HCT116 (cell line): ENCODE data around the gene SCGB1C2. TPM values are rescaled to one million over a fixed set of nuclear protein-coding genes. Genes with fewer than 3 reads are reported as not detected.

Experiments used
- ATAC-seq: fragments of 200-7000 bp; cut with Tn5 transposase; 2 replicates; pipeline ENCODE4 v1.9.1; 2020; ENCODE audit warnings: mild to moderate bottlenecking, moderate library complexity
- BruUV-seq: library from RNA; stranded (reverse); fragments of 400-500 nt; replicated peaks from 2 replicates; lab custom pipeline; 2021; lab: Mats Ljungman, UMichigan
- CTCF ChIA-PET: fragments of 300-600 bp; sonication (Branson Sonifier 250); formaldehyde crosslinking; loops from one replicate; lab custom pipeline; 2021; ENCODE audit warnings: antibody characterized with exemption; lab: Charles Lee
- POLR2A ChIA-PET: fragments of 300-600, 350-600 bp; sonication (Branson Sonifier 250); formaldehyde crosslinking; loops from one replicate; lab custom pipeline; 2021; ENCODE audit warnings: antibody characterized with exemption; lab: Charles Lee
- RAD21 ChIA-PET, 2 experiments: fragments of 300-600 bp; sonication (Branson Sonifier 250); formaldehyde crosslinking; loops; one replicate each; lab custom pipeline; 2023; ENCODE audit warnings: low total read pairs in 2 of 2; ENCODE audit not compliant: uncharacterized antibody in 2 of 2, unreplicated experiment in 2 of 2, low non-redundant PET in 1 of 2; lab: Charles Lee
- DNase-seq: peaks from one replicate; pipeline ENCODE4 v3.0.0-alpha.2; 2010; ENCODE audit warnings: low read depth, low spot score
- H2AFZ ChIP-seq: fragments of 200-600 bp; shearing (Covaris generic), sonication (generic); 2 replicates; pipeline ENCODE4 v1.6.1; 2017; ENCODE audit warnings: low read depth, mixed run types, mixed read lengths, antibody characterized with exemption, low read length; ENCODE audit not compliant: poor library complexity, severe bottlenecking
- H3K27ac ChIP-seq: 2 replicates; pipeline ENCODE4 v1.5.1; 2012; ENCODE audit warnings: low read depth, low read length
- H3K27me3 ChIP-seq: fragments of 200-600 bp; sonication (generic); 2 replicates; pipeline ENCODE4 v1.6.1; 2016; ENCODE audit warnings: mixed run types, low read length, mixed read lengths; ENCODE audit not compliant: insufficient read depth
- H3K36me3 ChIP-seq, 2 experiments: fragments of 200-500 bp in 1 of 2; fragments of 200-600 bp in 1 of 2; sonication (Bioruptor generic) in 1 of 2; sonication (generic) in 1 of 2; 2 replicates each; pipeline versions ENCODE4 v1.5.1 to v1.6.1; 2014 to 2016; ENCODE audit warnings: low read length in 2 of 2, inconsistent platforms in 1 of 2, mixed read lengths in 1 of 2, mixed run types in 1 of 2; ENCODE audit not compliant: insufficient read depth in 2 of 2, control insufficient read depth in 1 of 2
- H3K4me1 ChIP-seq, 2 experiments: fragments of 200-600 bp in 1 of 2; sonication (generic) in 1 of 2; 2 replicates each; pipeline versions ENCODE4 v1.5.1 to v1.6.1; 2012 to 2017; ENCODE audit warnings: low read length in 2 of 2, inconsistent platforms in 1 of 2, mild to moderate bottlenecking in 1 of 2, mixed read lengths in 1 of 2, mixed run types in 1 of 2, moderate library complexity in 1 of 2; ENCODE audit not compliant: insufficient read depth in 2 of 2, control insufficient read depth in 1 of 2
- H3K4me2 ChIP-seq: fragments of 200-600 bp; sonication (generic); 2 replicates; pipeline ENCODE4 v1.6.1; 2017; ENCODE audit warnings: mixed run types, low read length, mixed read lengths
- H3K4me3 ChIP-seq, 2 experiments: fragments of 200-600 bp in 1 of 2; sonication (generic) in 1 of 2; replicated peaks in 1 of 2; 2 replicates each; pipeline ENCODE4 v1.5.1; 2011 to 2016; ENCODE audit warnings: low read length in 2 of 2, control low read depth in 1 of 2, low read depth in 1 of 2, mild to moderate bottlenecking in 1 of 2, mixed read lengths in 1 of 2, mixed run types in 1 of 2
- H3K79me2 ChIP-seq: fragments of 200-600 bp; sonication (generic); 2 replicates; pipeline ENCODE4 v1.6.1; 2017; ENCODE audit warnings: mild to moderate bottlenecking, mixed run types, low read length, moderate library complexity, mixed read lengths; ENCODE audit not compliant: insufficient read depth
- H3K9ac ChIP-seq: fragments of 200-600 bp; sonication (generic); 2 replicates; pipeline ENCODE4 v1.6.1; 2016; ENCODE audit warnings: low read length, mixed read lengths
- H3K9me2 ChIP-seq: fragments of 200-600 bp; sonication (generic), shearing (Covaris generic); 2 replicates; pipeline ENCODE4 v1.6.1; 2017; ENCODE audit warnings: mixed run types, mild to moderate bottlenecking, moderate library complexity; ENCODE audit not compliant: insufficient read depth
- H3K9me3 ChIP-seq, 2 experiments: fragments of 200-500 bp in 1 of 2; fragments of 200-600 bp in 1 of 2; sonication (Bioruptor generic) in 1 of 2; sonication (generic) in 1 of 2; 2 replicates each; pipeline ENCODE4 v1.6.1; 2014 to 2017; ENCODE audit warnings: low read length in 2 of 2, mixed read lengths in 2 of 2, inconsistent platforms in 1 of 2, low read depth in 1 of 2, mild to moderate bottlenecking in 1 of 2, mixed run types in 1 of 2, moderate library complexity in 1 of 2; ENCODE audit not compliant: control insufficient read depth in 1 of 2, insufficient read depth in 1 of 2
- H4K20me1 ChIP-seq: fragments of 200-600 bp; sonication (generic), shearing (Covaris generic); 2 replicates; pipeline ENCODE4 v1.6.1; 2017; ENCODE audit warnings: mixed run types, mild to moderate bottlenecking, moderate library complexity; ENCODE audit not compliant: insufficient read depth
- CBX3 ChIP-seq: IDR thresholded peaks from 2 replicates; pipeline ENCODE4 v1.6.1; 2012; ENCODE audit warnings: low read depth
- CEBPB ChIP-seq: IDR thresholded peaks from 2 replicates; pipeline ENCODE4 v1.6.1; 2012; ENCODE audit warnings: low read depth
- EGR1 ChIP-seq: IDR thresholded peaks from 2 replicates; pipeline ENCODE4 v1.6.1; 2012; ENCODE audit warnings: low read depth
- ELF1 ChIP-seq: IDR thresholded peaks from 2 replicates; pipeline ENCODE4 v1.6.1; 2012; ENCODE audit warnings: low read depth, borderline replicate concordance
- EZH2 ChIP-seq: fragments of 200-600 bp; sonication (generic); IDR thresholded peaks from 2 replicates; pipeline ENCODE4 v1.6.1; 2017; ENCODE audit warnings: antibody characterized with exemption, mixed run types
- EZH2phosphoT487 ChIP-seq: fragments of 200-600 bp; IDR thresholded peaks from 2 replicates; pipeline ENCODE4 v1.6.1; 2018; ENCODE audit warnings: antibody characterized with exemption, borderline replicate concordance
- FOSL1 ChIP-seq: IDR thresholded peaks from 2 replicates; pipeline ENCODE4 v1.6.1; 2012; ENCODE audit warnings: low read depth
- POLR2AphosphoS5 ChIP-seq: IDR thresholded peaks from 2 replicates; pipeline ENCODE4 v1.6.1; 2011; ENCODE audit warnings: mild to moderate bottlenecking, low read depth, low read length, moderate library complexity
- RAD21 ChIP-seq: IDR thresholded peaks from 2 replicates; pipeline ENCODE4 v1.6.1; 2012; ENCODE audit warnings: low read depth, mild to moderate bottlenecking
- SP1 ChIP-seq: IDR thresholded peaks from 2 replicates; pipeline ENCODE4 v1.6.1; 2012; ENCODE audit warnings: low read depth
- TCF7L2 ChIP-seq: IDR thresholded peaks from 2 replicates; pipeline ENCODE4 v1.7.0; 2011; ENCODE audit warnings: borderline replicate concordance, inconsistent platforms; ENCODE audit not compliant: insufficient read depth, insufficient read length; ENCODE audit errors: extremely low read depth
- YY1 ChIP-seq: IDR thresholded peaks from 2 replicates; pipeline ENCODE4 v1.6.1; 2011; ENCODE audit warnings: low read length, low read depth, moderate library complexity, mild to moderate bottlenecking; ENCODE audit not compliant: insufficient replicate concordance; ENCODE audit errors: extremely low read depth
- ZFX ChIP-seq: fragments of 450-650 bp; IDR thresholded peaks from 2 replicates; pipeline ENCODE4 v1.6.1; 2017
- intact Hi-C: fragments of 100-400 bp; cut with micrococcal nuclease; formaldehyde crosslinking; loops from 2 replicates; pipeline ENCODE4 v1.10.0; 2022
- total RNA-seq: library from RNA; stranded (reverse); gene quantifications from one replicate; pipeline ENCODE4 v1.2.1, GENCODE V29; 2021; ENCODE audit not compliant: unreplicated experiment
- TF ChIP-seq, protein P1 (sequence below): IDR thresholded peaks from 2 replicates; pipeline ENCODE4 v1.6.1; 2012
- TF ChIP-seq, protein P2 (sequence below): IDR thresholded peaks from 2 replicates; pipeline ENCODE4 v1.6.1; 2011; ENCODE audit warnings: mild to moderate bottlenecking, low read length, moderate library complexity; ENCODE audit not compliant: insufficient replicate concordance; ENCODE audit errors: extremely low read depth
- TF ChIP-seq, protein P3 (sequence below), 3 experiments: fragments of 200-600 bp in 1 of 3; sonication (generic) in 1 of 3; IDR thresholded peaks in 2 of 3; conservative IDR thresholded peaks in 1 of 3; 2 replicates each; pipeline ENCODE4 v1.5.1; 2012 to 2017; ENCODE audit warnings: low read depth in 2 of 3, low read length in 2 of 3, antibody characterized with exemption in 1 of 3, borderline replicate concordance in 1 of 3, control low read depth in 1 of 3, mild to moderate bottlenecking in 1 of 3, mixed read lengths in 1 of 3, mixed run types in 1 of 3, moderate library complexity in 1 of 3; ENCODE audit not compliant: insufficient read depth in 1 of 3

The SCGB1C2 gene
- total RNA-seq, 1 experiment from 2014 or later: not detected

DNA sequence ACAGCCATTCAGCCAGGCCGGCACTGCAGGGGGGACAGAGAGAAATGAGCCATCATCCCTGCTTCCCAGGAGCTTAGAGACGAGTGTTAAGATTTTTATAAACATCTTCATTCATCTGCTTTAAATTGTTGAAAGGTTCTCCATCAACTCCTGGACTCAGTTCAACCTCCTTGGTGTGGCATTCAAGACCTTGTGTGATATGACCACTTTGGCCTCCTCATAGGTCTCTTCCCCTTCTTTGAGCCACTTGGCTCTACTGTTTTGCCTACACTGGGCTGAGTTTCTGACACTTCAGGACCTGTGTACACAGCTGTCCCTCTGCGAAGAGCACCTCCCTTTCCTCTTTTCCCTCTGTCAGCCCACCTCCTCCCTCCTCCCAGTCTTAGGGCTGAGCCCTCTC, 39.8 kb downstream of the SCGB1C2 start:
- Histone ChIP-seq H2AFZ (no peak overlapping the region), H3K27me3 (no peaks in the 10 kb centered on the region), H3K27ac (no peak overlapping the region), H3K9ac (no peak overlapping the region), H3K9me2 (no peaks in the 10 kb centered on the region), H3K4me2 (no peak overlapping the region), H3K4me3 (no peak overlapping the region)
- POLR2A ChIA-PET: no interaction called here
- CTCF ChIA-PET: no interaction called here
- no peak for DNase-seq
- intact Hi-C loops: no loop called here
- no peak for TF ChIP-seq SP1
- TF ChIP-seq, protein P1, sequence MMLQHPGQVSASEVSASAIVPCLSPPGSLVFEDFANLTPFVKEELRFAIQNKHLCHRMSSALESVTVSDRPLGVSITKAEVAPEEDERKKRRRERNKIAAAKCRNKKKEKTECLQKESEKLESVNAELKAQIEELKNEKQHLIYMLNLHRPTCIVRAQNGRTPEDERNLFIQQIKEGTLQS: no peak
- no peak for TF ChIP-seq RAD21
- TF ChIP-seq POLR2AphosphoS5: no peak
- TF ChIP-seq EGR1: no peak
- TF ChIP-seq CBX3: no peak
- no peak for TF ChIP-seq TCF7L2
- no peak for TF ChIP-seq EZH2
- TF ChIP-seq, protein P2, sequence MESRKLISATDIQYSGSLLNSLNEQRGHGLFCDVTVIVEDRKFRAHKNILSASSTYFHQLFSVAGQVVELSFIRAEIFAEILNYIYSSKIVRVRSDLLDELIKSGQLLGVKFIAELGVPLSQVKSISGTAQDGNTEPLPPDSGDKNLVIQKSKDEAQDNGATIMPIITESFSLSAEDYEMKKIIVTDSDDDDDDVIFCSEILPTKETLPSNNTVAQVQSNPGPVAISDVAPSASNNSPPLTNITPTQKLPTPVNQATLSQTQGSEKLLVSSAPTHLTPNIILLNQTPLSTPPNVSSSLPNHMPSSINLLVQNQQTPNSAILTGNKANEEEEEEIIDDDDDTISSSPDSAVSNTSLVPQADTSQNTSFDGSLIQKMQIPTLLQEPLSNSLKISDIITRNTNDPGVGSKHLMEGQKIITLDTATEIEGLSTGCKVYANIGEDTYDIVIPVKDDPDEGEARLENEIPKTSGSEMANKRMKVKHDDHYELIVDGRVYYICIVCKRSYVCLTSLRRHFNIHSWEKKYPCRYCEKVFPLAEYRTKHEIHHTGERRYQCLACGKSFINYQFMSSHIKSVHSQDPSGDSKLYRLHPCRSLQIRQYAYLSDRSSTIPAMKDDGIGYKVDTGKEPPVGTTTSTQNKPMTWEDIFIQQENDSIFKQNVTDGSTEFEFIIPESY: no peak
- TF ChIP-seq EZH2phosphoT487: no peak
- no peak for TF ChIP-seq CEBPB
- TF ChIP-seq ZFX: no peak
- TF ChIP-seq, protein P3, sequence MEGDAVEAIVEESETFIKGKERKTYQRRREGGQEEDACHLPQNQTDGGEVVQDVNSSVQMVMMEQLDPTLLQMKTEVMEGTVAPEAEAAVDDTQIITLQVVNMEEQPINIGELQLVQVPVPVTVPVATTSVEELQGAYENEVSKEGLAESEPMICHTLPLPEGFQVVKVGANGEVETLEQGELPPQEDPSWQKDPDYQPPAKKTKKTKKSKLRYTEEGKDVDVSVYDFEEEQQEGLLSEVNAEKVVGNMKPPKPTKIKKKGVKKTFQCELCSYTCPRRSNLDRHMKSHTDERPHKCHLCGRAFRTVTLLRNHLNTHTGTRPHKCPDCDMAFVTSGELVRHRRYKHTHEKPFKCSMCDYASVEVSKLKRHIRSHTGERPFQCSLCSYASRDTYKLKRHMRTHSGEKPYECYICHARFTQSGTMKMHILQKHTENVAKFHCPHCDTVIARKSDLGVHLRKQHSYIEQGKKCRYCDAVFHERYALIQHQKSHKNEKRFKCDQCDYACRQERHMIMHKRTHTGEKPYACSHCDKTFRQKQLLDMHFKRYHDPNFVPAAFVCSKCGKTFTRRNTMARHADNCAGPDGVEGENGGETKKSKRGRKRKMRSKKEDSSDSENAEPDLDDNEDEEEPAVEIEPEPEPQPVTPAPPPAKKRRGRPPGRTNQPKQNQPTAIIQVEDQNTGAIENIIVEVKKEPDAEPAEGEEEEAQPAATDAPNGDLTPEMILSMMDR (IDR thresholded peaks at IDR 0.05 in 2 of 3, conservative IDR thresholded peaks at IDR 0.05 in 1 of 3; ENCODE audit: borderline replicate concordance in 1 of 3, insufficient read depth in 1 of 3, low read depth in 2 of 3, low read length in 2 of 3): no peak
- TF ChIP-seq ELF1: no peak
- TF ChIP-seq YY1: no peak
- TF ChIP-seq FOSL1: no peak
- TF ChIP-seq, all 23 proteins: peak for 0
- H3K9me3 ChIP-seq: no peaks in the 10 kb centered on the region
- peaks cover 20 to 24% of the 10 kb centered on the region in 2 experiments for H3K4me1 ChIP-seq
- H3K79me2 ChIP-seq: peaks cover 14% of the 10 kb centered on the region; the same call in 1 of the 2 replicates
- RAD21 ChIA-PET: no interaction called here
- H3K36me3 ChIP-seq: no peaks in the 10 kb centered on the region
- no TSS peak for BruUV-seq
- no peak for ATAC-seq
- no peaks in the 10 kb centered on the region for H4K20me1 ChIP-seq
